ENCODE results near the gene PIGBOS1. TPM values are rescaled to one million over a fixed set of nuclear protein-coding genes. Genes with fewer than 3 reads are reported as not detected.
"Not testable (repeated sequence)": the region's sequence is repeated elsewhere in the genome, so short reads cannot be mapped to it uniquely, and the experiment has no call there.

PIGBOS1 gene
- total RNA-seq, 1 experiment from 2014 or later: 11.7 TPM

GRCh38 chr15:55281517-55282228 is 37.2 kb downstream of the PIGBOS1 start:
- ChIA-PET CTCF (no interaction called here), POLR2A (no interaction called here)
- Histone ChIP-seq H3K4me3 (ENCODE audit: low read depth, low read length) (no peak overlapping the region), H3K36me3 (ENCODE audit: control insufficient read depth, insufficient read depth, low read length) (no peaks in the 10 kb centered on the region), H3K4me1 (no peaks in the 10 kb centered on the region), H3K9me3 (no peaks in the 10 kb centered on the region), H3K27me3 (replicated peaks; ENCODE audit: control insufficient read depth, insufficient read depth, low read length) (no peaks in the 10 kb centered on the region)
- Mint-ChIP-seq H3K9me3 (ENCODE audit: unreplicated experiment) (no peaks in the 10 kb centered on the region), H3K4me1 (ENCODE audit: low read depth, unreplicated experiment) (no peaks in the 10 kb centered on the region), H3K36me3 (ENCODE audit: insufficient read depth, unreplicated experiment) (peaks cover 6% of the 10 kb centered on the region), H3K27ac (ENCODE audit: unreplicated experiment) (no peak overlapping the region), H3K4me3 (ENCODE audit: unreplicated experiment) (no peak overlapping the region), H3K27me3 (ENCODE audit: insufficient read depth, unreplicated experiment) (no peaks in the 10 kb centered on the region)
- DNase-seq: no peak
- no TSS peak for BruUV-seq (replicated peaks)
- intact Hi-C loops (cut with micrococcal nuclease; ENCODE audit: unreplicated experiment): no loop called here
- TF ChIP-seq, protein P1, sequence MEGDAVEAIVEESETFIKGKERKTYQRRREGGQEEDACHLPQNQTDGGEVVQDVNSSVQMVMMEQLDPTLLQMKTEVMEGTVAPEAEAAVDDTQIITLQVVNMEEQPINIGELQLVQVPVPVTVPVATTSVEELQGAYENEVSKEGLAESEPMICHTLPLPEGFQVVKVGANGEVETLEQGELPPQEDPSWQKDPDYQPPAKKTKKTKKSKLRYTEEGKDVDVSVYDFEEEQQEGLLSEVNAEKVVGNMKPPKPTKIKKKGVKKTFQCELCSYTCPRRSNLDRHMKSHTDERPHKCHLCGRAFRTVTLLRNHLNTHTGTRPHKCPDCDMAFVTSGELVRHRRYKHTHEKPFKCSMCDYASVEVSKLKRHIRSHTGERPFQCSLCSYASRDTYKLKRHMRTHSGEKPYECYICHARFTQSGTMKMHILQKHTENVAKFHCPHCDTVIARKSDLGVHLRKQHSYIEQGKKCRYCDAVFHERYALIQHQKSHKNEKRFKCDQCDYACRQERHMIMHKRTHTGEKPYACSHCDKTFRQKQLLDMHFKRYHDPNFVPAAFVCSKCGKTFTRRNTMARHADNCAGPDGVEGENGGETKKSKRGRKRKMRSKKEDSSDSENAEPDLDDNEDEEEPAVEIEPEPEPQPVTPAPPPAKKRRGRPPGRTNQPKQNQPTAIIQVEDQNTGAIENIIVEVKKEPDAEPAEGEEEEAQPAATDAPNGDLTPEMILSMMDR (IDR thresholded peaks at IDR 0.05; ENCODE audit: insufficient read depth in 1 of 2, low read depth in 1 of 2, low read length in 1 of 2, severe bottlenecking in 1 of 2, unreplicated experiment in 1 of 2): no peak

DNA sequence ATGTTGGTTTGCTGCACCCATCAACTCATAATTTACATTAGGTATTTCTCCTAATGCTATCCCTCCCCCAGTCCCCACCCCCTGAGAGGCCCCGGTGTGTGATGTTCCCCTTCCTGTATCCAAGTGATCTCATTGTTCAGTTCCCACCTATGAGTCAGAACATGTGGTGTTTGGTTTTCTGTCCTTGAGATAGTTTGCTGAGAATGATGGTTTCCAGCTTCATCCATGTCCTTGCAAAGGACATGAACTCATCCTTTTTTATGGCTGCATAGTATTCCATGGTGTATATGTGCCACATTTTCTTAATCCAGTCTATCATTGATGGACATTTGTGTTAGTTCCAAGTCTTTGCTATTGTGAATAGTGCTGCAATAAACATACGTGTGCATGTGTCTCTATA is 38.3 kb downstream of the PIGBOS1 start:
- H3K27me3 ChIP-seq (replicated peaks; ENCODE audit: control insufficient read depth, insufficient read depth, low read length); POLR2A ChIA-PET; H3K4me1 ChIP-seq; CTCF ChIA-PET; H3K36me3 Mint-ChIP-seq (ENCODE audit: insufficient read depth, unreplicated experiment); H3K4me3 Mint-ChIP-seq (ENCODE audit: unreplicated experiment); intact Hi-C loops (cut with micrococcal nuclease; ENCODE audit: unreplicated experiment); H3K36me3 ChIP-seq (ENCODE audit: control insufficient read depth, insufficient read depth, low read length); DNase-seq; H3K27me3 Mint-ChIP-seq (ENCODE audit: insufficient read depth, unreplicated experiment); H3K9me3 ChIP-seq; H3K27ac Mint-ChIP-seq (ENCODE audit: unreplicated experiment); H3K9me3 Mint-ChIP-seq (ENCODE audit: unreplicated experiment); BruUV-seq (replicated peaks); H3K4me1 Mint-ChIP-seq (ENCODE audit: low read depth, unreplicated experiment); H3K4me3 ChIP-seq (ENCODE audit: low read depth, low read length): not testable (repeated sequence)

DNA sequence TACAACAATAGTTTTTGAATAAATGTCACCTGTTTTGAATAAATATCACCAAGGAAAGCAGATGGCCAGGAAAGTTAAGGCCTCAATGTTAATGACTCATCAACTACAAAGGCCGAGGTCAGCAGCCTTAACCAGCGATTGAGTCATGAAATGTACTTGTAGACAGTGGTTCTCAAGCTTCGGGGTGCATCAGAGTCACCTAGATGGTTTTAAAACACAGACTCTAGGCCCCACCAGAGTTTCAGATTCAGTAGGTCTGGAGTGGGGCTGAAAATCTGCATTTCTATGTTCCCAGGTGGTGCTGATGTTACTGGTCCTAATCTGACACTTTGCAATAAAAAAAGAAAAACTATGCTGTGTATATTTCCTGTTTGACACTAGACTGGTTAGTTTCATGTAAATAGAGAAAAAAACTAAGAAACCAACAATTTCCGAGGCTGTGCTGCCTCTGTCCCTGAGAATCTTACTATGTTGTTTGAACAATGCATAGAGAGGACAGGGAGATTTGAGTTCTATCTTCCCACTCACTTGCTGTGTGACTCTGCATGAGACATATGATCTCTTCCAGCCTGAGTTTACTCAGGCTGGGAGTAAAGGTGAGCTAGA is 39.1 kb downstream of the PIGBOS1 start:
- H3K4me1 Mint-ChIP-seq (ENCODE audit: low read depth, unreplicated experiment): no peaks in the 10 kb centered on the region
- intact Hi-C loops (cut with micrococcal nuclease; ENCODE audit: unreplicated experiment): no loop called here
- H3K27me3 ChIP-seq (replicated peaks; ENCODE audit: control insufficient read depth, insufficient read depth, low read length): no peaks in the 10 kb centered on the region
- H3K27me3 Mint-ChIP-seq (ENCODE audit: insufficient read depth, unreplicated experiment): no peaks in the 10 kb centered on the region
- no peak overlapping the region for H3K27ac Mint-ChIP-seq (ENCODE audit: unreplicated experiment)
- no peaks in the 10 kb centered on the region for H3K9me3 ChIP-seq
- CTCF ChIA-PET: no interaction called here
- no peaks in the 10 kb centered on the region for H3K9me3 Mint-ChIP-seq (ENCODE audit: unreplicated experiment)
- peaks cover 6% of the 10 kb centered on the region for H3K36me3 Mint-ChIP-seq (ENCODE audit: insufficient read depth, unreplicated experiment)
- DNase-seq: no peak
- H3K4me3 ChIP-seq (ENCODE audit: low read depth, low read length): no peak overlapping the region
- POLR2A ChIA-PET: no interaction called here
- H3K4me1 ChIP-seq: no peaks in the 10 kb centered on the region
- H3K36me3 ChIP-seq (ENCODE audit: control insufficient read depth, insufficient read depth, low read length): no peaks in the 10 kb centered on the region
- H3K4me3 Mint-ChIP-seq (ENCODE audit: unreplicated experiment): no peak overlapping the region
- TF ChIP-seq, protein P1 (IDR thresholded peaks at IDR 0.05; ENCODE audit: insufficient read depth in 1 of 2, low read depth in 1 of 2, low read length in 1 of 2, severe bottlenecking in 1 of 2, unreplicated experiment in 1 of 2): no peak
- no TSS peak for BruUV-seq (replicated peaks)
